Stimulated activated memory B cell treated with anti-CD40 and anti-IgM and Interleukin-4, amounts not matched to agents 10 μg/mL and 1 μg/mL and 100 μg/mL, for 72 hours (primary cell): Measurements from ENCODE around the gene FLRT1.

ENCODE experiments used
- ATAC-seq: fragments of 150-1000 bp; cut with Tn5 transposase; 2 replicates; pipeline ENCODE4 v1.10.0; 2021
- H3K27ac Mint-ChIP-seq: one replicate; pipeline ENCODE4 v1.8.0; 2022; ENCODE audit warnings: mild to moderate bottlenecking, mixed read lengths
- H3K27me3 Mint-ChIP-seq: one replicate; pipeline ENCODE4 v1.8.0; 2022; ENCODE audit warnings: mixed read lengths
- H3K36me3 Mint-ChIP-seq: one replicate; pipeline ENCODE4 v1.8.0; 2022; ENCODE audit warnings: mixed read lengths
- H3K4me1 Mint-ChIP-seq: one replicate; pipeline ENCODE4 v1.8.0; 2022; ENCODE audit warnings: mixed read lengths
- H3K4me3 Mint-ChIP-seq: one replicate; pipeline ENCODE4 v1.8.0; 2022; ENCODE audit warnings: mild to moderate bottlenecking, moderate library complexity, mixed read lengths
- H3K9me3 Mint-ChIP-seq: one replicate; pipeline ENCODE4 v1.8.0; 2022; ENCODE audit warnings: mixed read lengths

Gene FLRT1

DNA sequence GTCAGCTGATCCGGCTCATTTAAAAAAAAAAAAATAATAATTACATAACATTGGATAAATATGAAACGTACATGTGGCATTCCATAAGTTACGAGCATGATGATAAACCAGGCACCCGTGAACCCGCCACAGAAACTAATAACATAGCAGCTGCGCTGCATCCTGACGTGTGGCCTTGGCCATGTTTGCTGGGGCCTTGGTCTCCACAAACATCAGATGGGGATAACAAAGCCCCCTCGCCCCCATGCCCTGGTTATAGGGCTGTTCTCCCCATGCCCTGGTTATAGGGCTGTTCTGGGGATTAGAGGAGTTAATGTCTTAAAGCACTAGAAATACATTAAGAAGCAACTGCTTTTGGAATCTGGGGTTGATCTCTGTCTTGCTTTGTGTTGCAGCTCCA, 36.7 kb downstream of the FLRT1 start:
- Mint-ChIP-seq H3K27ac (no peak overlapping the region), H3K4me3 (no peak overlapping the region), H3K36me3 (no peaks in the 10 kb centered on the region), H3K27me3 (no peaks in the 10 kb centered on the region), H3K4me1 (peaks cover 9% of the 10 kb centered on the region), H3K9me3 (no peaks in the 10 kb centered on the region)
- no peak for ATAC-seq

DNA sequence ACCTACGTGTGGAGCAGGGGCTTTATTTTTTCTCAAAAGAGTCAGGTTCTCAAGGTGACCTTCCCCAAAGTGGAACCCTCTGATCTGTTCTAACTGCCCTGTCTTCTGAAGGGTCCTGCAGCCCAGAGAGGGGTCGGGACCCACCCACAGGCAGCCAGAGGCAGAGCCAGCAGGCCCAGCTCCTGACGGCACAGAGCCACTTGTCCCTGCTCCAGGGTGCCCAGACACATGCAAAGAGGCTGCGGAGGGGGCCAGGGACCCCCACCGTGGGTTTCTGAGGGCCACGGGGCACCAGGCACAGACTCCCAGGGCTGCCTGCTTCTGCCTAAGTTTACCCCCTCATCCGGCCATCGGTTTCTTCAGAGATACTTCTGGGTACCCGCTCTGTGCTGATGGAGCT, 37.1 kb downstream of the FLRT1 start:
- Mint-ChIP-seq H3K9me3 (no peaks in the 10 kb centered on the region), H3K27me3 (no peaks in the 10 kb centered on the region), H3K27ac (no peak overlapping the region), H3K4me3 (no peak overlapping the region), H3K4me1 (peaks cover 9% of the 10 kb centered on the region), H3K36me3 (no peaks in the 10 kb centered on the region)
- no peak for ATAC-seq

DNA sequence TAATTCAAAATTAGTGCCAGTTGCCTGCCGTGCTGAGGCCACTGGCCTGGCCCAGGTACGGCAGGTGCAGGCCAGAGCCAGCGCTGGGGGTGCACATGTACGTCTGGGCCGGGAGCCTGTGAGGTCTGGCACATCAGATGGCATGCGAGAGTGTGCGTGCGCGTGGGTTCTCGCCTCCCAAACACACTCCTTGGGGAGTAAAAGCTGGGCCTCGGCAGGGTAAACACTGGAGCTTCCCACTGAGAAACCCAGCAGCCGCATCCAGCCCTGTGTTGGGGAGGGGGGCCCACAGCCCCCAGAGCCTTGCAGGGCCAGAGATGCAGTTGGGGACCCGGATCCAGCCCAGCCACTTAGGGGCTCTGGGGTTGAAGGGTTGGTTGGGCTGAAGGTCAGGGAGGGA, 37.8 kb downstream of the FLRT1 start:
- peaks cover 9% of the 10 kb centered on the region for H3K4me1 Mint-ChIP-seq
- no peak overlapping the region for H3K4me3 Mint-ChIP-seq
- H3K36me3 Mint-ChIP-seq = no peaks in the 10 kb centered on the region
- H3K27me3 Mint-ChIP-seq = peaks cover under 1% of the 10 kb centered on the region
- H3K27ac Mint-ChIP-seq = no peak overlapping the region
- ATAC-seq = no peak
- H3K9me3 Mint-ChIP-seq = no peaks in the 10 kb centered on the region

DNA sequence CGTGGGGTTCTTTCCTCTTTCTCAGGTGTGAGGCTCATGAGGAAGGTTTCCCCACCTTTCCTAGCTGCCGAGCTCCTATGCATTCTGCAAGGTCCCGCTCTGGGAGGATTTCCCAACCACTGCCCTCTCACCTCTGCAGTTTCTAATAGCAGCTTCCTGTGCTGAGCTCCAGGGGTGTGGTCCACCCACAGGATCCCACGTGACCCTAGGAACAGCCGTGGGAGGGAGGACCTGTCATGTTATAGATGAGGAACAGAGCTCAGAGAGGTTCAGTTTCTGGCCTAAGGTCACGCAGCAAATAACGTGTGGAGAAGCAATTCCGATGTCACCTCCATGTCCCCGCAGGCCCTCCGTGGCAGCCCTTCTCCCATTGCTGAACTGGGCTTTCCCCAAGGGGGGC, 38.5 kb downstream of the FLRT1 start:
- Mint-ChIP-seq H3K27ac (no peak overlapping the region), H3K27me3 (peaks cover 7% of the 10 kb centered on the region), H3K9me3 (no peaks in the 10 kb centered on the region), H3K4me3 (no peak overlapping the region), H3K36me3 (no peaks in the 10 kb centered on the region), H3K4me1 (peaks cover 9% of the 10 kb centered on the region)
- ATAC-seq = no peak

DNA sequence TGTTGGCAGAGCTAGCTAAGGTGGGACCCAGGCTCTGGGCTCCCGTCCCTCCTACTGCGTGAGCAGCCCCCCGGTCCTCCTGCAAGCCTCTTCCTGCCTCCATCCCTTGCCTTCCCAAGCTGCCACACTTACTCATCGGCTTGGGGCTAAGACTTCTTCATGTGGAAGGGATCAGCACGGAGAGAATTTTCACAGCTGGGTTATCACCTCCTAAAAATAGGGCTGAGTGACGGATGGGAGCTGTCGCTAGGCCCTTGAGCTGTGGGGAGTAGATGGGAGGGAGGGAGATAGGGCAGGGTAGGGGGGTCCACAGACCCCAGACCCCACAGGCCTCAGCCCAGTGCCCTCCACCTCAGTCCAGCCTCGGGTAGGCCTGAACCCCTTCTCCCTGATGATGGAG, 41.0 kb downstream of the FLRT1 start:
- no peak overlapping the region for H3K4me3 Mint-ChIP-seq
- H3K27ac Mint-ChIP-seq = no peak overlapping the region
- H3K9me3 Mint-ChIP-seq = no peaks in the 10 kb centered on the region
- H3K27me3 Mint-ChIP-seq = peaks cover 12% of the 10 kb centered on the region
- H3K4me1 Mint-ChIP-seq = peaks cover 9% of the 10 kb centered on the region
- H3K36me3 Mint-ChIP-seq = no peaks in the 10 kb centered on the region
- ATAC-seq = no peak

DNA sequence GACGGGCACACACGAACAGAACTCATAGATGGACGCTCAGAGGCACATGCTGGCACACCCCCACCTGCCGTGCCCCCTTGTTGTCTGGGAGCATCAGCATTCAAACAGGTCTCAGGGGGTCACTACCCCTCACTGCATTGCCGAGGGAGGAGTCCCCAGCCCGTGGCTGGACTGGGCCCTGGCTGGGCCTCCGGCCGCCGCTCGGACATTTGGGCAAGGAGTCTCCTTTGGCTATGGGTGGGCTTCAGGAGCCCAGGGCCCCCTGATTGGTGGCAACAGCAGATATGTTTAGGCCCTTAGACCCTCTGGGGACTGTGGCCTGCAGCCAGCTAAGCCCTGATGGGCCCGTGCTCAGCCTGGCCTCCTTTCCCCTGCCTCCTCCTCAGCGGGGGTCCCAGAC, 41.9 kb downstream of the FLRT1 start:
- Mint-ChIP-seq H3K9me3 (no peaks in the 10 kb centered on the region), H3K27me3 (peaks cover 12% of the 10 kb centered on the region), H3K4me3 (no peak overlapping the region), H3K36me3 (no peaks in the 10 kb centered on the region), H3K4me1 (peaks cover 9% of the 10 kb centered on the region), H3K27ac (no peak overlapping the region)
- no peak for ATAC-seq

DNA sequence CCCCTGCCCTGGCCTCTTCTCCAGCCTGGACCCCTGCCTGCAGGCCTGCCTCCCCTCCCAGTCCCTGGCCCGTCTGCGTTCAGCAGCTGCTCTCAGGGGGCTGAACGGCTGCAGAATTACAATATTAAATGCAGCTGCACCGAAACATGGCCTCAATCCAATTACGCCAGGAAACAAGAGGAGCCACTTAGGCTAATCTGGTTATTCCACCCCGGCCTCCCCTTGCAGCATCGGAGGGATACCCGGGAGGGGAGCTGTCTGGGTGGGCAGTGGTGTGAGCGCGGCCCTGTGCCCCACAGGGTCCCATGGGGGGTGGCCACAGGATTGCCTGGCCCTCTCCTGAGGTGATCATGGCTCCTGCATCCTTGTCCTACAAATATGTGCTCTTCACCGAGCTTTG, 42.6 kb downstream of the FLRT1 start:
- Mint-ChIP-seq H3K36me3 (no peaks in the 10 kb centered on the region), H3K27me3 (peaks cover 12% of the 10 kb centered on the region), H3K4me1 (peaks cover 9% of the 10 kb centered on the region), H3K4me3 (no peak overlapping the region), H3K27ac (no peak overlapping the region), H3K9me3 (no peaks in the 10 kb centered on the region)
- no peak for ATAC-seq

DNA sequence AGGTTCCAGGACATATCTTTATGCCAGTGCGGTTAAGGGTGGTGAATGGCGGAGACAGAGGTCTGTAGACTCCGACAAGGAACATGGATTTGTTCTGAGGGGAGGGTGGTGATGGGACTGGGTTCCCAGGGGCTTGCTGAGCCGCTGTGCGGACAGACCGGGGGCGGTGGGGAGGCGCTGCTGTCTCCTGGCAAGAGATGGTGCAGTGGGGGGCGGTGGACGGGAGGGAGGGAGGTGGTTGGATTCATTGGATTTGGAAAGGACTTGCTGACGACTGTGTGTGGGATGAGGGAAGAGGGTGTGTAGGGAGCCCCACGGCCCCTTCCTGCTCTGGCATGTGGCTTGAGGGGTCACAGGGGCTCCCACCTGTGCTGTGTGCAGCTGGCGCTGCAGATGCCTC, 43.2 kb downstream of the FLRT1 start:
- peaks cover 12% of the 10 kb centered on the region for H3K27me3 Mint-ChIP-seq
- no peaks in the 10 kb centered on the region for H3K9me3 Mint-ChIP-seq
- no peak overlapping the region for H3K4me3 Mint-ChIP-seq
- H3K36me3 Mint-ChIP-seq = no peaks in the 10 kb centered on the region
- H3K4me1 Mint-ChIP-seq = peaks cover 7% of the 10 kb centered on the region
- no peak for ATAC-seq
- no peak overlapping the region for H3K27ac Mint-ChIP-seq

DNA sequence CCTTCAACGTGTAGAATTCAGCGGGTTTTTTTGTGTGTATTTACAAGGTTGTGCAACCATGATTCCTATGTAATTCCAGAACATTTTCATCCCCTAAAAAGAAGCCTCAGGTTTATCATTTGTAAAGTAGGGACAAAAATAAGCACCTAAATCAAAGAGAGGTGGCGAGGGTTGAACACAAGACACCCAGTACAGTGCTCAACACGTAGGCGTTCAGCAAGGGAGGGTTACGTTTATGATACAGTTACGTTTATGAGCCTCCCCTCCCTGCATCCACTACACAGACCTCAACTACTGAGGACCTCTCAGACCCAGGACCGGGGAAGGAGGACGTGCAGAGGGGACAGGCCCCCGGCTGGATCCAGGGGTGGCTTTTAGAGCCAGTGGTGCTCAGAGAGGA, 44.7 kb downstream of the FLRT1 start:
- Mint-ChIP-seq H3K36me3 (no peaks in the 10 kb centered on the region), H3K4me3 (no peak overlapping the region), H3K27me3 (peaks cover 12% of the 10 kb centered on the region), H3K9me3 (no peaks in the 10 kb centered on the region), H3K4me1 (no peaks in the 10 kb centered on the region), H3K27ac (no peak overlapping the region)
- ATAC-seq = no peak

DNA sequence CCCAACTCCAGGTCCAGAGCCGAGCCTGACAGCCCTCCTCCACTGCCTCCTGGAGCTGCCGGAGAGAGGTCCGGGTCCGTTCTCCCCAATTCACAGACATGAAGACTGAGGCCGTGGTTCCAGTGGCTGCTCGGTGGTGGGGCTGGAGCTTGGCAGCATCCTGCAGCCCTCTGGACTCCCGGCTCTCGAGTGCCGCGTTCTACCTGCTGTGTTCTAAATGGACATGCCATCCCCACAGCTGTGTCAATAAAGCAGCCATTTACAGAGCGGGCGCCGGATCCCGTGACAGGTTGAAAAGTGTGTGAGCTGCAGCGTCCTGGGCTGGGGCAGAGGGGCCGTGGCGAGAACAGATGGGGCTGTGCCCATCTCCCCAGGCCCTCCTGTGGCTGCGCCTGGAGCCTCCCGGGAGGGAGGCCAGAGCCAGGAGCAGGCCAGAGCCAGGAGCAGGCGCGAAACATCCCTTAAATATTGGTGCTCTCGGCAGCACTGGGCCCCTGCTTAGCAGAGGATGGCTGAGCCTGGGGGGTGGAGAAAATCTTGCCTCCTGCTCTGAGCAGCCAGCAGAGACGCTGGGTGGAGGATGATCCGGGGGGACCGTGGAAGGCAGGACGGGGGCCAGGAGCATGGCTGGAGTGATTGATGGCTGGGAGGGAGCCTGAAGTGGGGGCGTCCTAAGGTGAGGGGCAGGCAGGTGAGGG, 46.2 kb downstream of the FLRT1 start:
- Mint-ChIP-seq H3K4me1 (no peaks in the 10 kb centered on the region), H3K27me3 (peaks cover 23% of the 10 kb centered on the region), H3K9me3 (no peaks in the 10 kb centered on the region), H3K27ac (no peak overlapping the region), H3K4me3 (no peak overlapping the region), H3K36me3 (no peaks in the 10 kb centered on the region)
- ATAC-seq = no peak

DNA sequence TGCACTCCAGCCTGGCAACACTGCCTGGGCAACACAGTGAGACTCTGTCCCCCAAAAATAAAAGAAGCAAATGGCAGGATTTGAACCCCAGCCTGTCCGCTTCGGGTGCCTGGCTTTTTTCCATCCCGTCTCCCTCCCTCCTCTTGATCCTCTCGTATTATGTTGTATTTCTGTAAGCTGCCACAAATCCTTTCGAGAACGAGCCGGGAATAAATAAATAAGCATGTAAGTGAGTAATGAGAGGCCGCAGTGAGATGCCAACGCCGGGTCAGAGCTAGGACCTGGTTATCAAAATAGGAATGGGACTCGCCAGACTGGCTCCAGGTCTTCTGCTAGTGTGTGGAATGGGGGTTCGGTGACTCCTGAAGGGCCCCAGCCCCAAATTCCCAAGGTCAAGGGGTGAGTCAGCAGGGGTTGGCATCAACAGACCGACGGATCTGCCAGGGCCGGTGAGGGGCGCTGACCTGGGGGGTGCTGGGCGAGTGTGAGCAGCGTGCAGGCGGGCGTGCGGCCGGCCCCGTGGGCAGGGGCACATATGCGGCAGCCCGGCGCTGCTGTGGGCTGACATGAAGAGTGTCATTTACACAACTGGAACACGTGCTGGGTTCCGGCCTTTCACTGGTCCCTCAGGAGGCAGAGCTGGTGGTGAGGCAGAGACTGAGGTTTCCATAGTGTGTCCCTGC, 47.8 kb downstream of the FLRT1 start:
- ATAC-seq = no peak

DNA sequence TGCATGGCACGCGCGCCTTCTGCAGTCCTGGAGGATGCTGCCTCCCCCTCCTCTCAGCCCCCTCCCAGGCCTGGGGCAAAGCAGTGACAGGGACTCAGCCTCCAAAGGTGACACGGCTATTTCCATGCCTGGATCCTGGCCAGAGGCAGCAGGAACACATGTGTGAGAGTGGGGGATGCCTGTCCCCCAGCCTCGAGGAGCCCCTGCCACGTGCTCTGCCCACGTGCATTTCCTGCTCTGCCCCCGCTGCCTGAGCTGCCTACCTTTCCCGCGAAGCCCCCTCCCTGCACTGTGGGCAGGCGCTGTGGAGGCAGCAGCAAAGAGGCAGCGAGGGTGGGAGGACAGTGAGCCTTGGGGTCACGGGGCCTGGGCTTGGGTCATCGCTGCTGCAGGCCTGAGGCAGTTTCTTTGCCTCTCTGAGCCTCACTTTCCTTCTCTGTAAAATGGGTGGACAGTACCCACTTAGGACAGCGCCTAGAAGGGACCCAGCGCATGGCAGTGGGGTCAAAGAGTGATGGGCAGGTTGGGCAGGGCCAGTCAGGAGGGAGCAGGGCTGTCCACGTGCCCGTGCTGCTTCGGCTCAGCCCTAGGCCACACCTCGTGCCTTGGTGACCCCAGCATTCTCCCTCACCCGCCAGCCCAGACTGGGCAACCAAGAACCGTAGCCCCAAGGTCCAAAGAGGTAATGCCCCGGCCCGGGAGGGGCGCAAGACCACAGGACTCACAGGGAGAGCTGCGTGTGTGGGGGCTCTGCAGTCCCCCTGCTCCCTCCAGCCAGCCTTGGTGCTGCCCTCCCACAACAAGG, 48.6 kb downstream of the FLRT1 start:
- H3K9me3 Mint-ChIP-seq = no peaks in the 10 kb centered on the region
- H3K36me3 Mint-ChIP-seq = no peaks in the 10 kb centered on the region
- no peak for ATAC-seq
- H3K4me1 Mint-ChIP-seq = peaks cover 6% of the 10 kb centered on the region
- peaks cover 39% of the 10 kb centered on the region for H3K27me3 Mint-ChIP-seq
- no peak overlapping the region for H3K27ac Mint-ChIP-seq
- no peak overlapping the region for H3K4me3 Mint-ChIP-seq

More for the DNA sequence above, 47.8 kb downstream of the FLRT1 start:
- Mint-ChIP-seq H3K27ac (no peak overlapping the region), H3K4me1 (peaks cover 3% of the 10 kb centered on the region), H3K27me3 (peaks cover 39% of the 10 kb centered on the region), H3K4me3 (no peak overlapping the region), H3K36me3 (no peaks in the 10 kb centered on the region), H3K9me3 (no peaks in the 10 kb centered on the region)

DNA sequence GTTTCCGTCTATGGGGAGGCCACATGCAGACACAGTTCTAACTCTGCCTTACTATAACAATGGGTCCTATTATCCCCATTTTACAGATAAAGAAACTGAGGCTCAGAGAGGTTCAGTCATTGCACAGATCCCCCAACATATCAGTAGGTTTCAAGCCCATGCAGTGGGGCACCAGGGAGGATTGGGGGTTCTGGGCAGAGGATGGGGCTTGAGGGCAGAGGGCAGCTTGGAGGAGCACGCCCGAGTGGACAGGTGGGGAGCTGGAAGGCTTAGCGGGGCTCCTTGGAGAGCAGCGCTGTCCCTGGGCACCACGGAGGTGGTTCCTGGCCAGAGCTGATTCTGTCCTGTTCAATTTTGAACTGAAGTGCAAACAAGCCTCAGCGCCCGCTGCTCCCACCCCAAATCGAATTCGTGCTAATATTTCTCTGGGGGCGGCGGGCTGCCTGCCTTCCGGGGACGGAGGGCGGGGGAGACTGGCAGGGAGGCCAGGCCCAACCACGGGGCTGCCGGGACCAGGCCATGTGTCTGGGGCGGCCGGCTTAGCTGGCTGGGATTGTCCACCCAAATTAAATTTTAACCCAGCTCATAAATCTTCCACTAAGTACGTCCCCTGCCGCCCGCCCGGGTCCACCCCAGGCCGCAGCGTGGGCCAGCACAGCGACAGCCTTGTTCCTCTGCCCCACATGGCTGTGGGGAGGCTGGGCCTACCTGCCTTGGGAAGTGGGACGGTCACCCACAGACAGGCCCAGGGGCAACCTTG, 49.4 kb downstream of the FLRT1 start:
- Mint-ChIP-seq H3K9me3 (no peaks in the 10 kb centered on the region), H3K4me3 (no peak overlapping the region), H3K27ac (no peak overlapping the region), H3K4me1 (peaks cover 6% of the 10 kb centered on the region), H3K36me3 (no peaks in the 10 kb centered on the region), H3K27me3 (peaks cover 43% of the 10 kb centered on the region)
- ATAC-seq = no peak
